Measurements from ENCODE around the gene WHRN.

GRCh38 chr9:114437401-114437893 is 67.8 kb downstream of the WHRN start:
- TF ChIP-seq ILF3 (IDR thresholded peaks at IDR 0.05; ENCODE audit: borderline replicate concordance): no peak
- TF ChIP-seq, protein P1, sequence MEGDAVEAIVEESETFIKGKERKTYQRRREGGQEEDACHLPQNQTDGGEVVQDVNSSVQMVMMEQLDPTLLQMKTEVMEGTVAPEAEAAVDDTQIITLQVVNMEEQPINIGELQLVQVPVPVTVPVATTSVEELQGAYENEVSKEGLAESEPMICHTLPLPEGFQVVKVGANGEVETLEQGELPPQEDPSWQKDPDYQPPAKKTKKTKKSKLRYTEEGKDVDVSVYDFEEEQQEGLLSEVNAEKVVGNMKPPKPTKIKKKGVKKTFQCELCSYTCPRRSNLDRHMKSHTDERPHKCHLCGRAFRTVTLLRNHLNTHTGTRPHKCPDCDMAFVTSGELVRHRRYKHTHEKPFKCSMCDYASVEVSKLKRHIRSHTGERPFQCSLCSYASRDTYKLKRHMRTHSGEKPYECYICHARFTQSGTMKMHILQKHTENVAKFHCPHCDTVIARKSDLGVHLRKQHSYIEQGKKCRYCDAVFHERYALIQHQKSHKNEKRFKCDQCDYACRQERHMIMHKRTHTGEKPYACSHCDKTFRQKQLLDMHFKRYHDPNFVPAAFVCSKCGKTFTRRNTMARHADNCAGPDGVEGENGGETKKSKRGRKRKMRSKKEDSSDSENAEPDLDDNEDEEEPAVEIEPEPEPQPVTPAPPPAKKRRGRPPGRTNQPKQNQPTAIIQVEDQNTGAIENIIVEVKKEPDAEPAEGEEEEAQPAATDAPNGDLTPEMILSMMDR (IDR thresholded peaks at IDR 0.05 in 2 of 3, conservative IDR thresholded peaks at IDR 0.05 in 1 of 3; ENCODE audit: insufficient read depth in 2 of 3, low read depth in 1 of 3, low read length in 3 of 3): no peak

Data from K562 (cell line).